GM12878 (cell line): ENCODE measurements around the gene EVI2B. TPM values are rescaled to one million over a fixed set of nuclear protein-coding genes. Genes with fewer than 3 reads are reported as not detected.
A peak's percentile ranks its signal among the peaks of the same experiment; 100 is the strongest.
"Not testable (repeated sequence)": the region's sequence is repeated elsewhere in the genome, so short reads cannot be mapped to it uniquely, and the experiment has no call there.

ENCODE experiments used
- ATAC-seq: fragments of 200-7000 bp; cut with Tn5 transposase; 3 replicates; pipeline ENCODE4 v1.9.1; 2020; ENCODE audit warnings: mild to moderate bottlenecking, moderate library complexity
- BruUV-seq: library from RNA; stranded (reverse); fragments of 400-500 nt; replicated peaks from 2 replicates; lab custom pipeline; 2021; lab: Mats Ljungman, UMichigan
- CTCF ChIA-PET: fragments of 300-600 bp; sonication (Branson Sonifier 250); formaldehyde crosslinking; extraction: SDS; loops from one replicate; lab custom pipeline; 2021; ENCODE audit warnings: inconsistent platforms; lab: Yijun Ruan, JAX
- POLR2A ChIA-PET: fragments of 350-600 bp; formaldehyde crosslinking; extraction: SDS; loops from one replicate; lab custom pipeline; 2021; ENCODE audit warnings: inconsistent platforms; lab: Charles Lee
- RAD21 ChIA-PET: fragments of 300-600 bp; sonication (Branson Sonifier 250); formaldehyde crosslinking; loops from one replicate; lab custom pipeline; 2023; ENCODE audit warnings: antibody characterized with exemption; ENCODE audit not compliant: unreplicated experiment; lab: Charles Lee
- SMC1A ChIA-PET: fragments of 300-600 bp; sonication (Branson Sonifier 250); formaldehyde crosslinking; loops from one replicate; lab custom pipeline; 2023; ENCODE audit not compliant: unreplicated experiment, uncharacterized antibody; lab: Charles Lee
- DNase-seq: peaks from one replicate; pipeline ENCODE4 v3.0.0-alpha.2; 2011; ENCODE audit warnings: low read depth, low spot score
- FAIRE-seq: peaks from 3 replicates; lab custom pipeline; 2011; peaks lifted over from hg19 to GRCh38; lab: Jason Lieb, UNC
- H2AFZ ChIP-seq: 2 replicates; pipeline ENCODE4 v1.6.0; 2011; ENCODE audit warnings: low read depth, low read length, control low read depth; ENCODE audit not compliant: control insufficient read depth
- H3K27ac ChIP-seq: 2 replicates; pipeline ENCODE4 v1.5.1; 2011; ENCODE audit warnings: control low read depth; ENCODE audit not compliant: control insufficient read depth, insufficient read depth
- H3K27me3 ChIP-seq, 2 experiments: replicated peaks in 1 of 2; 2 replicates each; pipeline versions ENCODE4 v1.6.0 to v1.6.1; 2011; ENCODE audit warnings: low read length in 1 of 2; ENCODE audit not compliant: control insufficient read depth in 2 of 2, insufficient read depth in 2 of 2
- H3K36me3 ChIP-seq, 2 experiments: 2 replicates each; pipeline ENCODE4 v1.5.1; 2011; ENCODE audit warnings: low read length in 1 of 2; ENCODE audit not compliant: control insufficient read depth in 2 of 2, insufficient read depth in 2 of 2
- H3K4me1 ChIP-seq: 2 replicates; pipeline ENCODE4 v1.6.1; 2011; ENCODE audit warnings: mild to moderate bottlenecking, low read length, moderate library complexity, mixed read lengths; ENCODE audit not compliant: control insufficient read depth, insufficient read depth
- H3K4me2 ChIP-seq: 2 replicates; pipeline ENCODE4 v1.6.0; 2011; ENCODE audit warnings: control low read depth; ENCODE audit not compliant: control insufficient read depth, insufficient read depth
- H3K4me3 ChIP-seq: fragments of 200-600 bp; sonication (generic); 2 replicates; pipeline ENCODE4 v1.5.1; 2016
- H3K79me2 ChIP-seq: 2 replicates; pipeline ENCODE4 v1.6.0; 2011; ENCODE audit warnings: low read length; ENCODE audit not compliant: control insufficient read depth, insufficient read depth
- H3K9ac ChIP-seq: 2 replicates; pipeline ENCODE4 v1.8.0; 2011; ENCODE audit warnings: low read length, control low read depth, mixed read lengths; ENCODE audit not compliant: control insufficient read depth, insufficient read depth
- H3K9me3 ChIP-seq: replicated peaks from 3 replicates; pipeline ENCODE4 v1.5.1; 2011; ENCODE audit warnings: mild to moderate bottlenecking, low read length; ENCODE audit not compliant: control insufficient read depth, insufficient read depth
- H4K20me1 ChIP-seq: 2 replicates; pipeline ENCODE4 v1.6.0; 2011; ENCODE audit not compliant: control insufficient read depth, insufficient read depth
- HDGF ChIP-seq: fragments of 450-650 bp; IDR thresholded peaks from 2 replicates; pipeline ENCODE4 v1.6.1; 2016; ENCODE audit warnings: antibody characterized with exemption
- IKZF1 ChIP-seq: fragments of 450-650 bp; conservative IDR thresholded peaks from 2 replicates; pipeline ENCODE4 v1.6.1; 2017; ENCODE audit warnings: antibody characterized with exemption, mild to moderate bottlenecking
- IKZF2 ChIP-seq, 2 experiments: fragments of 450-650 bp; IDR thresholded peaks; 2 replicates each; pipeline ENCODE4 v1.6.1; 2017; ENCODE audit warnings: mild to moderate bottlenecking in 2 of 2, moderate library complexity in 2 of 2
- NBN ChIP-seq: fragments of 450-650 bp; IDR thresholded peaks from 2 replicates; pipeline ENCODE4 v1.6.1; 2016
- NR2C1 ChIP-seq: fragments of 450-650 bp; IDR thresholded peaks from 2 replicates; pipeline ENCODE4 v1.6.1; 2017; ENCODE audit warnings: antibody characterized with exemption, mild to moderate bottlenecking, moderate library complexity
- NR2F1 ChIP-seq: fragments of 450-650 bp; conservative IDR thresholded peaks from 2 replicates; pipeline ENCODE4 v1.6.1; 2017; ENCODE audit warnings: mild to moderate bottlenecking
- RAD21 ChIP-seq: IDR thresholded peaks from 2 replicates; pipeline ENCODE4 v1.6.1; 2011; ENCODE audit warnings: mild to moderate bottlenecking, low read depth, low read length, moderate library complexity; ENCODE audit not compliant: insufficient read depth
- RAD51 ChIP-seq: fragments of 450-650 bp; IDR thresholded peaks from 2 replicates; pipeline ENCODE4 v1.6.1; 2016; ENCODE audit warnings: moderate library complexity, mild to moderate bottlenecking, inconsistent platforms
- SMARCA5 ChIP-seq: fragments of 450-650 bp; IDR thresholded peaks from 2 replicates; pipeline ENCODE4 v1.6.1; 2017; ENCODE audit warnings: mild to moderate bottlenecking
- TAF1 ChIP-seq: IDR thresholded peaks from 2 replicates; pipeline ENCODE4 v1.6.1; 2011; ENCODE audit warnings: mild to moderate bottlenecking, low read depth, low read length, borderline replicate concordance
- YY1 ChIP-seq: IDR thresholded peaks from 2 replicates; pipeline ENCODE4 v1.6.1; 2011; ENCODE audit warnings: low read depth, mild to moderate bottlenecking, low read length
- ZNF384 ChIP-seq: IDR thresholded peaks from 2 replicates; pipeline ENCODE4 v1.6.1; 2012; ENCODE audit warnings: low read depth, mild to moderate bottlenecking, low read length, improper control_type of control experiment, borderline replicate concordance
- WGBS: methylation state at CpG from one replicate; pipeline ENCODE4 v1.1.6; 2016; ENCODE audit warnings: low lambda C conversion rate; ENCODE audit not compliant: insufficient replicate concordance, insufficient coverage; ENCODE audit errors: missing lambda C conversion rate; 5-methylcytosine and 5-hydroxymethylcytosine counted together
- in situ Hi-C: fragments of 300-500 bp; cut with MboI; formaldehyde crosslinking; loops from 9 replicates; pipeline ENCODE4 v1.14.3; 2018; ENCODE audit warnings: mixed read lengths
- intact Hi-C: fragments of 100-400 bp; cut with micrococcal nuclease; formaldehyde crosslinking; loops from one replicate; pipeline ENCODE4 v1.14.2; 2022; ENCODE audit not compliant: unreplicated experiment
- polyA plus RNA-seq, 11 experiments: library from polyadenylated mRNA; depleted of rRNA in 4 of 11; unstranded in 6 of 11; stranded (reverse) in 5 of 11; fragments of >200 nt; fragmentation: Nextera tagmentation in 4 of 11; fragmentation: Illumina TruSeq in 1 of 11; extraction: Ambion mirVana in 4 of 11; extraction: Trizol in 1 of 11; gene quantifications; 1 replicate in 1 of 11; 2 replicates in 10 of 11; pipeline versions ENCODE4 v1.2.1 to v1.2.3, GENCODE V29; 2011 to 2016; ENCODE audit warnings: inconsistent platforms in 2 of 11, missing spikeins in 2 of 11, low read depth in 1 of 11
- total RNA-seq, 4 experiments: library from RNA; depleted of rRNA in 3 of 4; stranded (reverse); fragments of >200 nt in 3 of 4; fragmentation: Illumina TruSeq in 1 of 4; extraction: Trizol in 1 of 4; gene quantifications; 2 replicates each; pipeline versions ENCODE4 v1.2.1 to v1.2.3, GENCODE V29; 2013 to 2021
- TF ChIP-seq, protein P1 (sequence below): fragments of 450-650 bp; IDR thresholded peaks from 2 replicates; pipeline ENCODE4 v1.6.1; 2017; ENCODE audit warnings: low read depth, mild to moderate bottlenecking, moderate library complexity
- TF ChIP-seq, protein P2 (sequence below): fragments of 450-650 bp; IDR thresholded peaks from 2 replicates; pipeline ENCODE4 v1.6.1; 2016; ENCODE audit warnings: mild to moderate bottlenecking
- TF ChIP-seq, protein P3 (sequence below): fragments of 450-650 bp; IDR thresholded peaks from 2 replicates; pipeline ENCODE4 v1.6.1; 2017; ENCODE audit warnings: mild to moderate bottlenecking, moderate library complexity

Gene EVI2B
- total and polyA plus RNA-seq, 10 of the 15 experiments (the other 5 are each of a cell fraction or from before 2014, with no cell fraction given), result 26.2 to 195 (median 52.0) TPM

DNA sequence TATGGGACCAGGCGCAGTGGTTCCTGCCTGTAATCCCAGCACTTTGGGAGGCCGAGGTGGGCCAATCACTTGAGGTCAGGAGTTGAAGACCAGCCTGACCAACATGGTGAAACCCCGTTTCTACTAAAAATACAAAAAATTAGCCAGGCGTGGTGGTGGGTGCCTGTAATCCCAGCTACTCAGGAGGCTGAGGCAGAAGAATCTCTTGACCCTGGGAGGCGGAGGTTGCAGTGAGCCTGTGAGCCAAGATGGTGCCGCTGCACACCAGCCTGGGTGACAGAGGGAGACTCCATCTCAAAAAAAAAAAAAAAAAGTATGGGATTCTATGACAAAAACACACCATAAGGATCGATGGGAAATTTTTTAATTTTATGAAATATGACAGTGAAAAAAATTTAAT lies 1.6 kb downstream of the EVI2B start:
- CTCF ChIA-PET, result interaction anchor here (0.7 to 10.7 kb wide), 5 partner anchors 9 to 102 kb away, joined by 3 to 80 read pairs (median 4); partner anchors contain the start of gene EVI2A
- TF ChIP-seq IKZF1 (peak; percentile 39; the same call in 1 of the 2 replicates), NR2F1 (peak; percentile 63), RAD51 (peak; percentile 17; the same call in 1 of the 2 replicates), IKZF2 (IDR thresholded peaks at IDR 0.05) (peak; percentile 53 to 61), HDGF (peak; percentile 92; the same call in 1 of the 2 replicates), YY1 (peak; percentile 87), NBN (peak; percentile 73), ZNF384 (peak; percentile 78), NR2C1 (peak; percentile 16; the same call in 1 of the 2 replicates), RAD21 (peak; percentile 31; the same call in 1 of the 2 replicates), SMARCA5 (0 out of 2 replicates have a peak, but pooled peaks have one; percentile 32), TAF1 (peak; percentile 57; the same call in 1 of the 2 replicates)
- TF ChIP-seq, protein P1, sequence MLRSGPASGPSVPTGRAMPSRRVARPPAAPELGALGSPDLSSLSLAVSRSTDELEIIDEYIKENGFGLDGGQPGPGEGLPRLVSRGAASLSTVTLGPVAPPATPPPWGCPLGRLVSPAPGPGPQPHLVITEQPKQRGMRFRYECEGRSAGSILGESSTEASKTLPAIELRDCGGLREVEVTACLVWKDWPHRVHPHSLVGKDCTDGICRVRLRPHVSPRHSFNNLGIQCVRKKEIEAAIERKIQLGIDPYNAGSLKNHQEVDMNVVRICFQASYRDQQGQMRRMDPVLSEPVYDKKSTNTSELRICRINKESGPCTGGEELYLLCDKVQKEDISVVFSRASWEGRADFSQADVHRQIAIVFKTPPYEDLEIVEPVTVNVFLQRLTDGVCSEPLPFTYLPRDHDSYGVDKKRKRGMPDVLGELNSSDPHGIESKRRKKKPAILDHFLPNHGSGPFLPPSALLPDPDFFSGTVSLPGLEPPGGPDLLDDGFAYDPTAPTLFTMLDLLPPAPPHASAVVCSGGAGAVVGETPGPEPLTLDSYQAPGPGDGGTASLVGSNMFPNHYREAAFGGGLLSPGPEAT, result peak; percentile 50; the same call in 1 of the 2 replicates
- TF ChIP-seq, protein P2, sequence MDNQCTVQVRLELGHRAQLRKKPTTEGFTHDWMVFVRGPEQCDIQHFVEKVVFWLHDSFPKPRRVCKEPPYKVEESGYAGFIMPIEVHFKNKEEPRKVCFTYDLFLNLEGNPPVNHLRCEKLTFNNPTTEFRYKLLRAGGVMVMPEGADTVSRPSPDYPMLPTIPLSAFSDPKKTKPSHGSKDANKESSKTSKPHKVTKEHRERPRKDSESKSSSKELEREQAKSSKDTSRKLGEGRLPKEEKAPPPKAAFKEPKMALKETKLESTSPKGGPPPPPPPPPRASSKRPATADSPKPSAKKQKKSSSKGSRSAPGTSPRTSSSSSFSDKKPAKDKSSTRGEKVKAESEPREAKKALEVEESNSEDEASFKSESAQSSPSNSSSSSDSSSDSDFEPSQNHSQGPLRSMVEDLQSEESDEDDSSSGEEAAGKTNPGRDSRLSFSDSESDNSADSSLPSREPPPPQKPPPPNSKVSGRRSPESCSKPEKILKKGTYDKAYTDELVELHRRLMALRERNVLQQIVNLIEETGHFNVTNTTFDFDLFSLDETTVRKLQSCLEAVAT, result peak; percentile 86
- TF ChIP-seq, protein P3, sequence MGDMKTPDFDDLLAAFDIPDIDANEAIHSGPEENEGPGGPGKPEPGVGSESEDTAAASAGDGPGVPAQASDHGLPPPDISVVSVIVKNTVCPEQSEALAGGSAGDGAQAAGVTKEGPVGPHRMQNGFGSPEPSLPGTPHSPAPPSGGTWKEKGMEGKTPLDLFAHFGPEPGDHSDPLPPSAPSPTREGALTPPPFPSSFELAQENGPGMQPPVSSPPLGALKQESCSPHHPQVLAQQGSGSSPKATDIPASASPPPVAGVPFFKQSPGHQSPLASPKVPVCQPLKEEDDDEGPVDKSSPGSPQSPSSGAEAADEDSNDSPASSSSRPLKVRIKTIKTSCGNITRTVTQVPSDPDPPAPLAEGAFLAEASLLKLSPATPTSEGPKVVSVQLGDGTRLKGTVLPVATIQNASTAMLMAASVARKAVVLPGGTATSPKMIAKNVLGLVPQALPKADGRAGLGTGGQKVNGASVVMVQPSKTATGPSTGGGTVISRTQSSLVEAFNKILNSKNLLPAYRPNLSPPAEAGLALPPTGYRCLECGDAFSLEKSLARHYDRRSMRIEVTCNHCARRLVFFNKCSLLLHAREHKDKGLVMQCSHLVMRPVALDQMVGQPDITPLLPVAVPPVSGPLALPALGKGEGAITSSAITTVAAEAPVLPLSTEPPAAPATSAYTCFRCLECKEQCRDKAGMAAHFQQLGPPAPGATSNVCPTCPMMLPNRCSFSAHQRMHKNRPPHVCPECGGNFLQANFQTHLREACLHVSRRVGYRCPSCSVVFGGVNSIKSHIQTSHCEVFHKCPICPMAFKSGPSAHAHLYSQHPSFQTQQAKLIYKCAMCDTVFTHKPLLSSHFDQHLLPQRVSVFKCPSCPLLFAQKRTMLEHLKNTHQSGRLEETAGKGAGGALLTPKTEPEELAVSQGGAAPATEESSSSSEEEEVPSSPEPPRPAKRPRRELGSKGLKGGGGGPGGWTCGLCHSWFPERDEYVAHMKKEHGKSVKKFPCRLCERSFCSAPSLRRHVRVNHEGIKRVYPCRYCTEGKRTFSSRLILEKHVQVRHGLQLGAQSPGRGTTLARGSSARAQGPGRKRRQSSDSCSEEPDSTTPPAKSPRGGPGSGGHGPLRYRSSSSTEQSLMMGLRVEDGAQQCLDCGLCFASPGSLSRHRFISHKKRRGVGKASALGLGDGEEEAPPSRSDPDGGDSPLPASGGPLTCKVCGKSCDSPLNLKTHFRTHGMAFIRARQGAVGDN, result peak; percentile 21; the same call in 1 of the 2 replicates

More for the DNA sequence above, 1.6 kb downstream of the EVI2B start:
- Histone ChIP-seq H3K4me2 (peak overlapping the region; percentile 97), H3K4me1 (peaks cover 26% of the 10 kb centered on the region), H3K27ac (peak overlapping the region; percentile 95), H2AFZ (0 out of 2 replicates have a peak overlapping the region, but pooled peaks have one; percentile 4), H3K9ac (peak overlapping the region; percentile 93), H3K4me3 (peak overlapping the region; percentile 69), H3K79me2 (peaks cover 88% of the 10 kb centered on the region)
- WGBS, result 4% methylated on average over 7 of the region's 7 CpGs
- peak; percentile 32; the same call in 2 of the 3 replicates for ATAC-seq
- H3K36me3 ChIP-seq, in situ Hi-C loops, DNase-seq, FAIRE-seq, H3K27me3 ChIP-seq, H3K9me3 ChIP-seq, BruUV-seq, H4K20me1 ChIP-seq: not testable (repeated sequence)
- ChIA-PET POLR2A (interaction anchor here (0.7 to 2.1 kb wide), 6 partner anchors 9 to 1755 kb away, joined by 3 to 7 read pairs (median 3); partner anchors contain the start of gene EVI2A), SMC1A (interaction anchor here (0.7 to 8.0 kb wide), 8 partner anchors 9 to 590 kb away, joined by 3 to 101 read pairs (median 4); partner anchors contain the start of gene EVI2A), RAD21 (interaction anchor here (0.7 to 3.9 kb wide), 8 partner anchors 7 to 216 kb away, joined by 3 to 39 read pairs (median 5); partner anchors contain the start of gene EVI2A)
- intact Hi-C loops, result loop anchor here (10.0 kb wide), 1 partner anchor 593 kb away; the partner anchor contains the start of gene UTP6
